HepG2 (cell line): ENCODE data around the gene PIGN.

Experiments used
- BATF2 ChIP-seq: sonication (generic); formaldehyde crosslinking; IDR thresholded peaks from 2 replicates; pipeline ENCODE4 v1.8.0; 2022; ENCODE audit warnings: mild to moderate bottlenecking, missing genetic modification reagents, moderate library complexity
- CBFB ChIP-seq: sonication (generic); formaldehyde crosslinking; IDR thresholded peaks from 2 replicates; pipeline ENCODE4 v1.4.0; 2020; ENCODE audit warnings: missing genetic modification reagents
- CTCF ChIP-seq: sonication (generic); formaldehyde crosslinking; IDR thresholded peaks from 2 replicates; pipeline ENCODE4 v1.5.0; 2020; ENCODE audit warnings: mild to moderate bottlenecking, missing genetic modification reagents, moderate library complexity
- GMEB1 ChIP-seq: sonication (generic); formaldehyde crosslinking; IDR thresholded peaks from 2 replicates; pipeline ENCODE4 v1.5.1; 2020; ENCODE audit warnings: missing genetic modification reagents, mild to moderate bottlenecking, borderline replicate concordance
- HMG20B ChIP-seq: conservative IDR thresholded peaks from 2 replicates; pipeline ENCODE4 v1.6.1; 2016; ENCODE audit warnings: missing genetic modification reagents, missing compliant biosample characterization
- HNRNPH1 ChIP-seq: fragments of 200-400 bp; formaldehyde crosslinking; optimal IDR thresholded peaks from 2 replicates; pipeline ENCODE3; 2017; ENCODE audit warnings: mild to moderate bottlenecking, low read depth, low read length
- MAFK ChIP-seq, 2 experiments: IDR thresholded peaks in 1 of 2; conservative IDR thresholded peaks in 1 of 2; 2 replicates each; pipeline ENCODE4 v1.6.1; 2011; ENCODE audit warnings: improper control_type of control experiment in 2 of 2, low read length in 2 of 2
- MYC ChIP-seq: sonication (generic); formaldehyde crosslinking; IDR thresholded peaks from 2 replicates; pipeline ENCODE4 v1.9.0; 2021; ENCODE audit warnings: missing genetic modification reagents, borderline replicate concordance
- SALL1 ChIP-seq: sonication (generic); formaldehyde crosslinking; IDR thresholded peaks from 2 replicates; pipeline ENCODE4 v1.8.0; 2022; ENCODE audit warnings: mild to moderate bottlenecking, missing genetic modification reagents
- SALL2 ChIP-seq: sonication (generic); formaldehyde crosslinking; IDR thresholded peaks from 2 replicates; pipeline ENCODE4 v1.8.1; 2023; ENCODE audit warnings: mild to moderate bottlenecking, missing genetic modification reagents, inconsistent platforms
- TCF12 ChIP-seq, 2 experiments: fragments of 450-650 bp in 1 of 2; sonication (generic) in 1 of 2; formaldehyde crosslinking in 1 of 2; IDR thresholded peaks; 2 replicates each; pipeline versions ENCODE4 v1.6.1 to v1.8.0; 2017 to 2022; ENCODE audit warnings: antibody characterized with exemption in 1 of 2, mild to moderate bottlenecking in 1 of 2, missing genetic modification reagents in 1 of 2, moderate library complexity in 1 of 2
- ZNF772 ChIP-seq: sonication (generic); formaldehyde crosslinking; IDR thresholded peaks from 2 replicates; pipeline ENCODE4 v1.5.0; 2020; ENCODE audit warnings: mild to moderate bottlenecking, missing genetic modification reagents
- ZNF773 ChIP-seq: sonication (generic); formaldehyde crosslinking; IDR thresholded peaks from 2 replicates; pipeline ENCODE4 v1.4.0; 2020; ENCODE audit warnings: missing genetic modification reagents, borderline replicate concordance
- ZNF839 ChIP-seq: sonication (generic); formaldehyde crosslinking; IDR thresholded peaks from 2 replicates; pipeline ENCODE4 v1.4.0; 2020; ENCODE audit warnings: missing genetic modification reagents, mild to moderate bottlenecking, borderline replicate concordance

GRCh38 chr18:62157843-62158242 lies 29.0 kb downstream of the PIGN start:
- TF ChIP-seq HMG20B (CRISPR knock-in tag): no peak
- no peak for TF ChIP-seq SALL1
- TF ChIP-seq BATF2 (CRISPR knock-in tag): no peak
- TF ChIP-seq SALL2 (CRISPR knock-in tag): no peak
- no peak for TF ChIP-seq CTCF (CRISPR knock-in tag)
- TF ChIP-seq MYC (CRISPR knock-in tag): no peak
- no peak for TF ChIP-seq ZNF772 (CRISPR knock-in tag)
- peak in 1 of 2 experiments; percentile 34; a peak in 1 of 4 replicates for TF ChIP-seq MAFK (conservative IDR thresholded peaks at IDR 0.05 in 1 of 2, IDR thresholded peaks at IDR 0.05 in 1 of 2; ENCODE audit: low read length in 2 of 2)
- TF ChIP-seq CBFB (CRISPR knock-in tag): no peak
- no peak for TF ChIP-seq ZNF773
- no peak for TF ChIP-seq TCF12 (IDR thresholded peaks at IDR 0.05)
- TF ChIP-seq TCF12 (CRISPR knock-in tag; IDR thresholded peaks at IDR 0.05): no peak
- TF ChIP-seq ZNF839: no peak
- no peak for TF ChIP-seq HNRNPH1
- TF ChIP-seq GMEB1 (CRISPR knock-in tag): no peak
